Measurements from ENCODE around the gene SAMD4A. TPM values are rescaled to one million over a fixed set of nuclear protein-coding genes. Genes with fewer than 3 reads are reported as not detected.

Gene SAMD4A
- total and polyA plus RNA-seq, 2 donors = 1.7 to 2.8 TPM

GRCh38 chr14:54830650-54831049, 263.7 kb downstream of the SAMD4A start:
- H3K27me3 ChIP-seq (ENCODE audit: control insufficient read depth in 2 of 2, insufficient read depth in 1 of 2, low read length in 1 of 2) = no peaks in the 10 kb centered on the region
- no peaks in the 10 kb centered on the region for H3K4me1 ChIP-seq (ENCODE audit: control insufficient read depth in 2 of 2, insufficient read depth in 2 of 2, low read length in 2 of 2)
- WGBS = 96% methylated on average over 4 of the region's 4 CpGs
- H3K4me3 ChIP-seq (ENCODE audit: low read length in 2 of 2) = no peak overlapping the region
- H3K36me3 ChIP-seq (ENCODE audit: control insufficient read depth in 2 of 2, insufficient read depth in 2 of 2, low read length in 1 of 2) = no peaks in the 10 kb centered on the region
- H3K9me3 ChIP-seq (ENCODE audit: control insufficient read depth in 2 of 2, insufficient read depth in 1 of 2, low read length in 1 of 2) = no peaks in the 10 kb centered on the region
- no peak overlapping the region for H3K27ac ChIP-seq (ENCODE audit: low read depth in 1 of 2, low read length in 1 of 2)
- DNase-seq (ENCODE audit: low read depth in 6 of 9, low spot score in 9 of 9) = no peak

DNA sequence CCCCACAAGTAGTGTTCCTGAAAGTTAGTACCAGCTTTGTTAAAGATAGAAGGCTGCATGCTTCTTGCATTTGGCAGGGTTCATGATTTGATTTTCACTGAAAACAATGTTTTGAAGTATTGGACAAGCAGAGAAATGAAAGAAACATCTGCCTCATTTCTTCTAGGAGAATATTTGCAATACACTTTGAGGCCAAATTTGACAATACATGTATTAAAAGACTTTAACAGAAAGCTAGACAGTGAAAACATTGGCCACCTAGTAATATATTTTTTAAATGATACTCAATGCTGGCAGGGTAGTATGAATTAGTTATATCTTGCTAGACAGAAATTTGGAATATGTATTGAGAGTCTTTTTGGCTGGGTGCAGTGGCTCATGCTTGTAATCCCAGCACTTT, 267.2 kb downstream of the SAMD4A start:
- Histone ChIP-seq H3K27me3 (ENCODE audit: control insufficient read depth in 2 of 2, insufficient read depth in 1 of 2, low read length in 1 of 2) (no peaks in the 10 kb centered on the region), H3K27ac (ENCODE audit: low read depth in 1 of 2, low read length in 1 of 2) (no peak overlapping the region), H3K36me3 (ENCODE audit: control insufficient read depth in 2 of 2, insufficient read depth in 2 of 2, low read length in 1 of 2) (no peaks in the 10 kb centered on the region), H3K4me1 (ENCODE audit: control insufficient read depth in 2 of 2, insufficient read depth in 2 of 2, low read length in 2 of 2) (no peaks in the 10 kb centered on the region), H3K9me3 (ENCODE audit: control insufficient read depth in 2 of 2, insufficient read depth in 1 of 2, low read length in 1 of 2) (no peaks in the 10 kb centered on the region), H3K4me3 (ENCODE audit: low read length in 2 of 2) (no peak overlapping the region)
- no peak for DNase-seq (ENCODE audit: low read depth in 6 of 9, low spot score in 9 of 9)

DNA sequence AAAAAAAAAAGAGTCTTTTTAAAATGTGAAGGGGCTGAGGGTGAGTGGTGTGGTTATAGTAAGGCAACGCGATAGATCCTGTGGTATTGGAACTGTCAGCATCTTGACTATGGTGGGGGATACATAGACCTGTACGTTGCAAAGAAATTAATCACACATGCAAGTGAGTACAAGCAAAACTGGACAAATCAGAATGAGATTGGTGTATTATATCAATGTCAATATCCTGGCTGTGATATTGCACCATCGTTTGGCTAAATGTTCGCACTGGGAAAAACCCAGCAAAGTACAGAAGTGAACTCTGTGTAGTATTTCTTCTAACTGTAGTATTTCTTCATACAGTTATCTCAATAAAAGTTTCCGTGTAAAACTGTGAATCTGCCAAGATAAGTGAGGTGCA, 267.8 kb downstream of the SAMD4A start:
- Histone ChIP-seq H3K9me3 (ENCODE audit: control insufficient read depth in 2 of 2, insufficient read depth in 1 of 2, low read length in 1 of 2) (no peaks in the 10 kb centered on the region), H3K27me3 (ENCODE audit: control insufficient read depth in 2 of 2, insufficient read depth in 1 of 2, low read length in 1 of 2) (no peaks in the 10 kb centered on the region), H3K36me3 (ENCODE audit: control insufficient read depth in 2 of 2, insufficient read depth in 2 of 2, low read length in 1 of 2) (no peaks in the 10 kb centered on the region), H3K27ac (ENCODE audit: low read depth in 1 of 2, low read length in 1 of 2) (no peak overlapping the region), H3K4me1 (ENCODE audit: control insufficient read depth in 2 of 2, insufficient read depth in 2 of 2, low read length in 2 of 2) (no peaks in the 10 kb centered on the region), H3K4me3 (ENCODE audit: low read length in 2 of 2) (no peak overlapping the region)
- DNase-seq (ENCODE audit: low read depth in 6 of 9, low spot score in 9 of 9) = no peak
- 96% methylated on average over 6 of the region's 6 CpGs for WGBS

DNA sequence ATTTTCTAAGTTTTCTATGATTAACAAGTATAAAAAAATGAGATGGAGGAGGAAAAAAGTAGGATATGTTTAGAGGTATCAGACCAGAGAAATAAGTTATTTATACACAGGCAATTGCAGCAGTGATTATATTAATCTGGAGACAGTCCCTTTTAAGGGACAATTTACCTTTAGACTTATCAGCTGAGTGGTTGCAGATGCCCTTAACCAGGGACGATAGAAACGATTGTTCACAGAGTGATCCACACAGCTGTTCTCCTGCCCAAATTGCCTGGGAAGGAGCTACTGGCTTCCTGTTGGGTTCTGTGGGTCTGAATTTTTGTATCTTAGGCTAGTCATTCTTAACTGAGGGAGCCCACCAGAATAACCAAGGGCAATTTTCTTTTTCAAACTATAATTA, 269.3 kb downstream of the SAMD4A start:
- Histone ChIP-seq H3K27me3 (ENCODE audit: control insufficient read depth in 2 of 2, insufficient read depth in 1 of 2, low read length in 1 of 2) (no peaks in the 10 kb centered on the region), H3K9me3 (ENCODE audit: control insufficient read depth in 2 of 2, insufficient read depth in 1 of 2, low read length in 1 of 2) (no peaks in the 10 kb centered on the region), H3K27ac (ENCODE audit: low read depth in 1 of 2, low read length in 1 of 2) (no peak overlapping the region), H3K4me3 (ENCODE audit: low read length in 2 of 2) (no peak overlapping the region), H3K4me1 (ENCODE audit: control insufficient read depth in 2 of 2, insufficient read depth in 2 of 2, low read length in 2 of 2) (peaks cover 0 to 2% of the 10 kb centered on the region in 2 donors), H3K36me3 (ENCODE audit: control insufficient read depth in 2 of 2, insufficient read depth in 2 of 2, low read length in 1 of 2) (peaks cover 0 to 2% of the 10 kb centered on the region in 2 donors)
- DNase-seq (ENCODE audit: low read depth in 6 of 9, low spot score in 9 of 9) = no peak
- 83% methylated on average over 2 of the region's 2 CpGs for WGBS

DNA sequence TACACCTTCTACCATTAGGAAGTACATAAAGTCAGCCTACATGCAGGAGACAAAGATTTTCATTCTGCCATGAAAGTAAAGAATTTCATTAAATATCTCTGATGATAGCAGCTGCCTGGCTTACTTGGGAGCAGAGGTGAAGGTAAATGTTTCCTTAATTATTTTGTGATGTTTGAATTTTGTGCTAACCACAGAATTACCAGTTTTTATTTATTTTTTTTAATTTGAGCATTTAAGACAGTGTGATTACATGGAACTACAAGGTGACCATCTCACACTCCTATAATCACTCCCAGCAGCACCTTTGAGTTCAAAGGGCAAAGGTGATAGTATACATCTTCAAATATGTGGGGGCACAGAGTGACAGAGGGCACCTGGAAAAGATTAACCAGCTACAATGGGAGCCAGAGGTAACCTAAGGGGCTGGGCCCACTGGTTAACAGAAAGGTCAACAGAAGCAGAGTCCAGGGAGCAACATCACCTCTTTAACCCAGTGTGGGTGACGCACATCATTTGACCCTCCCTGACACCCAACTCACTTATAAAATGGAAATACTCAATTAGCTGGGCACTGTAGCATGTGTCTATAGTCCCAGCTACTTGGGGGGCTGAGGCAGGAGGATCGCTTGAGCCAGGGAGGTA, 270.7 kb downstream of the SAMD4A start:
- H3K27me3 ChIP-seq (ENCODE audit: control insufficient read depth in 2 of 2, insufficient read depth in 1 of 2, low read length in 1 of 2) = no peaks in the 10 kb centered on the region
- no peak overlapping the region for H3K4me3 ChIP-seq (ENCODE audit: low read length in 2 of 2)
- 96% methylated on average over 2 of the region's 2 CpGs for WGBS
- DNase-seq (ENCODE audit: low read depth in 6 of 9, low spot score in 9 of 9) = no peak
- peaks cover 0 to 8% of the 10 kb centered on the region in 2 donors for H3K36me3 ChIP-seq (ENCODE audit: control insufficient read depth in 2 of 2, insufficient read depth in 2 of 2, low read length in 1 of 2)
- no peak overlapping the region for H3K27ac ChIP-seq (ENCODE audit: low read depth in 1 of 2, low read length in 1 of 2)
- peaks cover 0 to 2% of the 10 kb centered on the region in 2 donors for H3K4me1 ChIP-seq (ENCODE audit: control insufficient read depth in 2 of 2, insufficient read depth in 2 of 2, low read length in 2 of 2)
- H3K9me3 ChIP-seq (ENCODE audit: control insufficient read depth in 2 of 2, insufficient read depth in 1 of 2, low read length in 1 of 2) = no peaks in the 10 kb centered on the region

DNA sequence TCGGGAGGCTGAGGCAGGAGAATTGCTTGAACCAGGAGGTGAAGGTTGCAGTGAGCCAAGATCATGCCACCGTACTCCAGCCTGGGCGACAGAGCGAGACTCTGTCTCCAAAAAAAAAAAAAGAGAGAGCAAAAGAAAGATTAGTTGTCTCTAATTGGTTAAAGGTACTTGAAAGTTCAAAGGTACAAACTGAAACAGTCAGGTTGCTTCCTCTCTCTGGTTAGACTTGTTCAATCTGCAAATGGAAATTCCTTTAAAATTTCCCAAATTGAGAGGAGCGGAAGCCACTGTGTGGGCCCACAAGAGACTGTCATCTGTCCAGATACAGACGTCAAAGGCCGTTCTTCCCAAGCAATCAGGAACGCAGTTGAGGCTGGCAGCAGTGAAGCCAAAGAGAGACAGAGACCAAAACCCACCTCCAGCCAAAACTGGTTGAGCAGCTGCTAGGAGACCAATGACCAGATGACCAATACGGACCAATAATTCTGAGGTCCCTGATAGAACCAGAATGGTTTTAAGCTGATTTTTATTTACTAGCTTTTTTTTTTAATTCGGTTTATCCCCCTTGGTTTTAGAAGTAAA, 272.1 kb downstream of the SAMD4A start:
- 98% methylated on average over 10 of the region's 10 CpGs for WGBS
- H3K4me1 ChIP-seq (ENCODE audit: control insufficient read depth in 2 of 2, insufficient read depth in 2 of 2, low read length in 2 of 2) = peaks cover 0 to 2% of the 10 kb centered on the region in 2 donors
- H3K27ac ChIP-seq (ENCODE audit: low read depth in 1 of 2, low read length in 1 of 2) = no peak overlapping the region
- peaks cover 0 to 8% of the 10 kb centered on the region in 2 donors for H3K36me3 ChIP-seq (ENCODE audit: control insufficient read depth in 2 of 2, insufficient read depth in 2 of 2, low read length in 1 of 2)
- no peaks in the 10 kb centered on the region for H3K27me3 ChIP-seq (ENCODE audit: control insufficient read depth in 2 of 2, insufficient read depth in 1 of 2, low read length in 1 of 2)
- no peaks in the 10 kb centered on the region for H3K9me3 ChIP-seq (ENCODE audit: control insufficient read depth in 2 of 2, insufficient read depth in 1 of 2, low read length in 1 of 2)
- DNase-seq (ENCODE audit: low read depth in 6 of 9, low spot score in 9 of 9) = no peak
- no peak overlapping the region for H3K4me3 ChIP-seq (ENCODE audit: low read length in 2 of 2)

DNA sequence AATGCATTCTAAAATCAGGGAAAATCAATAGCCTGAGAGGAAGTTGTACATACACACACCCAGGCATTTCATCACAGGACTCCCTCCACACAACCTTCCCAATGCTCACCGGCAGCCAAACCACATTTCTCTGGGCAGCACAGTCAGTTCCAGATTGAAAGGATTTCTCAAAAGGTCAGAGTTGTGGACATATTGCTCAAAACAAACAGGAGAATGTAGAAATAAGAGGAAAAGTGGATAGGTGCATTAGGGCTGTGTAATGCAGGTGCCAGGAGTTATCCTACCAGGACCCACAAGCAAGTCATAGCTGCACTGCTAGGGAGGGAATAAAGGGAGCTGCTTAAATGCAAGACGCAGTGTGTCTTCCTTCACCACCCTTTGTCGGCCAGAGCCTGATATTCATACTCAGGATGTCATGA, 272.8 kb downstream of the SAMD4A start:
- H3K9me3 ChIP-seq (ENCODE audit: control insufficient read depth in 2 of 2, insufficient read depth in 1 of 2, low read length in 1 of 2) = no peaks in the 10 kb centered on the region
- 96% methylated on average over 3 of the region's 3 CpGs for WGBS
- peaks cover 0 to 2% of the 10 kb centered on the region in 2 donors for H3K4me1 ChIP-seq (ENCODE audit: control insufficient read depth in 2 of 2, insufficient read depth in 2 of 2, low read length in 2 of 2)
- peaks cover 0 to 8% of the 10 kb centered on the region in 2 donors for H3K36me3 ChIP-seq (ENCODE audit: control insufficient read depth in 2 of 2, insufficient read depth in 2 of 2, low read length in 1 of 2)
- no peaks in the 10 kb centered on the region for H3K27me3 ChIP-seq (ENCODE audit: control insufficient read depth in 2 of 2, insufficient read depth in 1 of 2, low read length in 1 of 2)
- H3K4me3 ChIP-seq (ENCODE audit: low read length in 2 of 2) = no peak overlapping the region
- no peak overlapping the region for H3K27ac ChIP-seq (ENCODE audit: low read depth in 1 of 2, low read length in 1 of 2)
- DNase-seq (ENCODE audit: low read depth in 6 of 9, low spot score in 9 of 9) = no peak

DNA sequence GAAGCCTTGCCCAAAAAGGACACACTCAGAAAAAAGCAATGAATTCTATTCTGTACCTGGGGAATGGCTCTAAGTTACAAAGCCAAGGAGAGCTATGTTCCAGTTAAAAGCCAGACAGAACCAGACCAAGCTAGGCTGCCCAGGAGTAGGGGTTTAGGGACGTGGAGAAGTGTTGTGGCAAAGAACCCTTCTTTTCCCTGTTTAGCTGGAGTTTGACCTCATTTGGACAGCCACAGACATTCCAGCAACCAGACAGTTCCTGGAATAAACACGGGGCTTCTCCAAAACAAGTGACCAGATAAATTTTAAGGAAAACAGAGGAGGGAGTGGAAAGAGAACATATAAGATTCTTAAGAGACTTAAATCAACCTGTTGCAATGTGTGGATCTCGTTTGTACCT, 273.4 kb downstream of the SAMD4A start:
- Histone ChIP-seq H3K4me3 (ENCODE audit: low read length in 2 of 2) (no peak overlapping the region), H3K27ac (ENCODE audit: low read depth in 1 of 2, low read length in 1 of 2) (no peak overlapping the region), H3K27me3 (ENCODE audit: control insufficient read depth in 2 of 2, insufficient read depth in 1 of 2, low read length in 1 of 2) (no peaks in the 10 kb centered on the region), H3K4me1 (ENCODE audit: control insufficient read depth in 2 of 2, insufficient read depth in 2 of 2, low read length in 2 of 2) (peaks cover 0 to 2% of the 10 kb centered on the region in 2 donors), H3K9me3 (ENCODE audit: control insufficient read depth in 2 of 2, insufficient read depth in 1 of 2, low read length in 1 of 2) (no peaks in the 10 kb centered on the region), H3K36me3 (ENCODE audit: control insufficient read depth in 2 of 2, insufficient read depth in 2 of 2, low read length in 1 of 2) (peaks cover 0 to 8% of the 10 kb centered on the region in 2 donors)
- WGBS = 95% methylated on average over 3 of the region's 3 CpGs
- no peak for DNase-seq (ENCODE audit: low read depth in 6 of 9, low spot score in 9 of 9)

DNA sequence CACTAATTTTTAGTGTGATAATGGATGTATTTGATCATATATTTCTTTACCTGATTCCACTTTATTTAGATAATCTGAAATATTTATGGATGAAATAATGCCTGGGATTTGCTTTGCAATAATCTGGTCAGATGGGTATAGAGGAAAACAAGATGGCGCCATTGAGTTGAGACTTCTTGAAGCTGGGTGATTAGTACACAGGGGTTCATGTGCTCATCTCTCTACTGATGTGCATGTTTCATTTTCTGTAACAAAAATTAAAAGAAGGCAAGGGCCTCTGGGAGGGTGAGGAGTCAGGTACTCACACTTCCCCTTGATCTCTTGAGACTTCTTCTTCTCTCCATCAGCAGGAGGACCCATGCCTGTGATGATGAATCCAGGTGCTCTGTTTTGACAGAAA, 273.9 kb downstream of the SAMD4A start:
- no peak overlapping the region for H3K4me3 ChIP-seq (ENCODE audit: low read length in 2 of 2)
- H3K4me1 ChIP-seq (ENCODE audit: control insufficient read depth in 2 of 2, insufficient read depth in 2 of 2, low read length in 2 of 2) = peaks cover 0 to 2% of the 10 kb centered on the region in 2 donors
- H3K27me3 ChIP-seq (ENCODE audit: control insufficient read depth in 2 of 2, insufficient read depth in 1 of 2, low read length in 1 of 2) = no peaks in the 10 kb centered on the region
- no peak overlapping the region for H3K27ac ChIP-seq (ENCODE audit: low read depth in 1 of 2, low read length in 1 of 2)
- no peak for DNase-seq (ENCODE audit: low read depth in 6 of 9, low spot score in 9 of 9)
- H3K9me3 ChIP-seq (ENCODE audit: control insufficient read depth in 2 of 2, insufficient read depth in 1 of 2, low read length in 1 of 2) = no peaks in the 10 kb centered on the region
- 96% methylated on average over 1 of the region's 1 CpG for WGBS
- peaks cover 0 to 8% of the 10 kb centered on the region in 2 donors for H3K36me3 ChIP-seq (ENCODE audit: control insufficient read depth in 2 of 2, insufficient read depth in 2 of 2, low read length in 1 of 2)

Measured in thymus (tissue), 11 donors.